Measurements from ENCODE around the gene CD180.

CD180 gene

DNA sequence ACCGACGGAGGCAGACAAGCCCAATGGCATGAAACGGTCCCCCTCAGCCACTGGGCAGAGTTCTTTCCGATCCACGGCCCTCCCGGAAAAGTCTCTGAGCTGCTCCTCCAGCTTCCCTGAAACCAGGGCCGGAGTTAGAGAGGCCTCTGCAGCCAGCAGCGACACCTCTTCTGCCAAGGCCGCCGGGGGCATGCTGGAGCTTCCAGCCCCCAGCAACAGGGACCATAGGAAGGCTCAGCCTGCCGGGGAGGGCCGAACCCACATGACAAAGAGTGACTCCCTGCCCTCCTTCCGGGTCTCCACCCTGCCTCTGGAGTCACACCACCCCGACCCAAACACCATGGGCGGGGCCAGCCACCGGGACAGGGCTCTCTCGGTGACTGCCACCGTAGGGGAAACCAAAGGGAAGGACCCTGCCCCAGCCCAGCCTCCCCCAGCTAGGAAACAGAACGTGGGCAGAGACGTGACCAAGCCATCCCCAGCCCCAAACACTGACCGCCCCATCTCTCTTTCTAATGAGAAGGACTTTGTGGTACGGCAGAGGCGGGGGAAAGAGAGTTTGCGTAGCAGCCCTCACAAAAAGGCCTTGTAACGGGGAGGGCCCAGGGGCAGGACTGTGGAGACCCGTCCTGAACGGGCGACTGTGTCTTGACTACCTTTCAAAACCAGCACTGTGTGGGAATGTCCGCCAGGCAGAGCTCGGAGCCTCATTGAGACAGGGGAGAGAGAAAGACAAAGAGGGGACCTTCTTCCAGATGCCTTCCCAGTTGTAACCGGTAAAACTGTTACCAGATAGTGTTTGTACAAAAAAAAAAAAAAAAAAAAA lies 29.9 kb downstream of the CD180 start:
- peak in 22 of 42 donors; percentile 11 to 60 (median 30) for DNase-seq
- intact Hi-C loops (cut with DNase I), result loop anchor here (5.0 kb wide), 1 partner anchor 41 kb away; no protein-coding TSS in a partner anchor

DNA sequence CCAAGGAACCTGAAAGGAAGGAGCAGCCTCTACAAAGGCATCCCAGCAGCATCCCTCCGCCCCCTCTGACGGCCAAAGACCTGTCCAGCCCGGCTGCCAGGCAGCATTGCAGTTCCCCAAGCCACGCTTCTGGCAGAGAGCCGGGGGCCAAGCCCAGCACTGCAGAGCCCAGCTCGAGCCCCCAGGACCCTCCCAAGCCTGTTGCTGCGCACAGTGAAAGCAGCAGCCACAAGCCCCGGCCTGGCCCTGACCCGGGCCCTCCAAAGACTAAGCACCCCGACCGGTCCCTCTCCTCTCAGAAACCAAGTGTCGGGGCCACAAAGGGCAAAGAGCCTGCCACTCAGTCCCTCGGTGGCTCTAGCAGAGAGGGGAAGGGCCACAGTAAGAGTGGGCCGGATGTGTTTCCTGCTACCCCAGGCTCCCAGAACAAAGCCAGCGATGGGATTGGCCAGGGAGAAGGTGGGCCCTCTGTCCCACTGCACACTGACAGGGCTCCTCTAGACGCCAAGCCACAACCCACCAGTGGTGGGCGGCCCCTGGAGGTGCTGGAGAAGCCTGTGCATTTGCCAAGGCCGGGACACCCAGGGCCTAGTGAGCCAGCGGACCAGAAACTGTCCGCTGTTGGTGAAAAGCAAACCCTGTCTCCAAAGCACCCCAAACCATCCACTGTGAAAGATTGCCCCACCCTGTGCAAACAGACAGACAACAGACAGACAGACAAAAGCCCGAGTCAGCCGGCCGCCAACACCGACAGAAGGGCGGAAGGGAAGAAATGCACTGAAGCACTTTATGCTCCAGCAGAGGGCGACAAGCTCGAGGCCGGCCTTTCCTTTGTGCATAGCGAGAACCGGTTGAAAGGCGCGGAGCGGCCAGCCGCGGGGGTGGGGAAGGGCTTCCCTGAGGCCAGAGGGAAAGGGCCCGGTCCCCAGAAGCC lies 30.8 kb downstream of the CD180 start:
- intact Hi-C loops (cut with DNase I), result loop anchor here (5.0 kb wide), 1 partner anchor 42 kb away; no protein-coding TSS in a partner anchor
- DNase-seq, result peak; percentile 70 to 91 (median 83)

DNA sequence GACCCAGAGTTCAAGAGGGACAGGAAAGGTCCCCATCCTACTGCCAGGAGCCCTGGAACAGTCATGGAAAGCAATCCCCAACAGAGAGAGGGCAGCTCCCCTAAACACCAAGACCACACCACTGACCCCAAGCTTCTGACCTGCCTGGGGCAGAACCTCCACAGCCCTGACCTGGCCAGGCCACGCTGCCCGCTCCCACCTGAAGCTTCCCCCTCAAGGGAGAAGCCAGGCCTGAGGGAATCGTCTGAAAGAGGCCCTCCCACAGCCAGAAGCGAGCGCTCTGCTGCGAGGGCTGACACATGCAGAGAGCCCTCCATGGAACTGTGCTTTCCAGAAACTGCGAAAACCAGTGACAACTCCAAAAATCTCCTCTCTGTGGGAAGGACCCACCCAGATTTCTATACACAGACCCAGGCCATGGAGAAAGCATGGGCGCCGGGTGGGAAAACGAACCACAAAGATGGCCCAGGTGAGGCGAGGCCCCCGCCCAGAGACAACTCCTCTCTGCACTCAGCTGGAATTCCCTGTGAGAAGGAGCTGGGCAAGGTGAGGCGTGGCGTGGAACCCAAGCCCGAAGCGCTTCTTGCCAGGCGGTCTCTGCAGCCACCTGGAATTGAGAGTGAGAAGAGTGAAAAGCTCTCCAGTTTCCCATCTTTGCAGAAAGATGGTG lies 31.6 kb downstream of the CD180 start:
- no peak for DNase-seq
- intact Hi-C loops (cut with DNase I), result loop anchor here (5.0 kb wide), 1 partner anchor 42 kb away; no protein-coding TSS in a partner anchor

DNA sequence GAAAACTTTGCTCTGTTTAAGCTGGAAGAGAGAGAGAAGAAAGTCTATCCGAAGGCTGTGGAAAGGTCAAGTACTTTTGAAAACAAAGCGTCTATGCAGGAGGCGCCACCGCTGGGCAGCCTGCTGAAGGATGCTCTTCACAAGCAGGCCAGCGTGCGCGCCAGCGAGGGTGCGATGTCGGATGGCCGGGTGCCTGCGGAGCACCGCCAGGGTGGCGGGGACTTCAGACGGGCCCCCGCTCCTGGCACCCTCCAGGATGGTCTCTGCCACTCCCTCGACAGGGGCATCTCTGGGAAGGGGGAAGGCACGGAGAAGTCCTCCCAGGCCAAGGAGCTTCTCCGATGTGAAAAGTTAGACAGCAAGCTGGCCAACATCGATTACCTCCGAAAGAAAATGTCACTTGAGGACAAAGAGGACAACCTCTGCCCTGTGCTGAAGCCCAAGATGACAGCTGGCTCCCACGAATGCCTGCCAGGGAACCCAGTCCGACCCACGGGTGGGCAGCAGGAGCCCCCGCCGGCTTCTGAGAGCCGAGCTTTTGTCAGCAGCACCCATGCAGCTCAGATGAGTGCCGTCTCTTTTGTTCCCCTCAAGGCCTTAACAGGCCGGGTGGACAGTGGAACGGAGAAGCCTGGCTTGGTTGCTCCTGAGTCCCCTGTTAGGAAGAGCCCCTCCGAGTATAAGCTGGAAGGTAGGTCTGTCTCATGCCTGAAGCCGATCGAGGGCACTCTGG lies 32.6 kb downstream of the CD180 start:
- DNase-seq, result no peak

GRCh38 chr5:67163231-67163756 lies 33.3 kb downstream of the CD180 start:
- no peak for DNase-seq
- intact Hi-C loops (cut with DNase I), result no loop called here

More for the DNA sequence above, 32.6 kb downstream of the CD180 start:
- intact Hi-C loops (cut with DNase I), result no loop called here

GRCh38 chr5:67161767-67162166 lies 34.8 kb downstream of the CD180 start:
- no peak for DNase-seq
- intact Hi-C loops (cut with DNase I), result no loop called here

- intact Hi-C loops (cut with DNase I), result no loop called here
- no peak for DNase-seq
Measured at GRCh38 chr5:67160985-67161384, 35.6 kb downstream of the CD180 start.

DNA sequence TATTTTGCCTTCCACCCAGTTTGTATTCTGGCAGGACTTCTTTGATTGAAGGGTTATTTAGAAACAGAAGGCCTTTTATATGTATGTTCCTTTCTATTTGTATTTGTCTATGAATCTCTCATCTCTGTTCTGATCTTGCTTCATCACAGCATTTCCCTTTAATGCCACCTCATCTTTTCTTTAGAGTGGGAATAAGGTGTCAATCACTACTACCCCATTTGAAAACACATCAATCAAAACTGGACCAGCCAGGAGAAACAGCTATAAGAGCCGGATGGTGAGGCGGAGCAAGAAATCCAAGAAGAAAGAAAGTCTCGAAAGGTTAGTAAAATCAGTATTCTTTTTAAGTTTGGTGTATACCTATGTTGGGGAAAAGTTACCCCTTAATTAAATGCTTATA lies 36.3 kb downstream of the CD180 start:
- intact Hi-C loops (cut with DNase I), result no loop called here
- DNase-seq, result no peak

- peak in 35 of 42 donors; percentile 12 to 75 (median 53) for DNase-seq
- intact Hi-C loops (cut with DNase I), result loop anchor here (10.0 kb wide), 1 partner anchor 342 kb away; no protein-coding TSS in a partner anchor
Measured at GRCh38 chr5:67156976-67157583, 39.5 kb downstream of the CD180 start.

GRCh38 chr5:67154556-67155206 lies 41.9 kb downstream of the CD180 start:
- DNase-seq, result no peak

GRCh38 chr5:67153292-67153691 lies 43.3 kb downstream of the CD180 start:
- intact Hi-C loops (cut with DNase I), result loop anchor here (10.0 kb wide), 1 partner anchor 338 kb away; no protein-coding TSS in a partner anchor
- DNase-seq, result no peak

More at GRCh38 chr5:67154556-67155206, 41.9 kb downstream of the CD180 start:
- intact Hi-C loops (cut with DNase I), result loop anchor here (10.0 kb wide), 1 partner anchor 340 kb away; no protein-coding TSS in a partner anchor

- intact Hi-C loops (cut with DNase I), result loop anchor here (10.0 kb wide), 1 partner anchor 338 kb away; no protein-coding TSS in a partner anchor
Measured at GRCh38 chr5:67152400-67152799, 44.2 kb downstream of the CD180 start.

DNA sequence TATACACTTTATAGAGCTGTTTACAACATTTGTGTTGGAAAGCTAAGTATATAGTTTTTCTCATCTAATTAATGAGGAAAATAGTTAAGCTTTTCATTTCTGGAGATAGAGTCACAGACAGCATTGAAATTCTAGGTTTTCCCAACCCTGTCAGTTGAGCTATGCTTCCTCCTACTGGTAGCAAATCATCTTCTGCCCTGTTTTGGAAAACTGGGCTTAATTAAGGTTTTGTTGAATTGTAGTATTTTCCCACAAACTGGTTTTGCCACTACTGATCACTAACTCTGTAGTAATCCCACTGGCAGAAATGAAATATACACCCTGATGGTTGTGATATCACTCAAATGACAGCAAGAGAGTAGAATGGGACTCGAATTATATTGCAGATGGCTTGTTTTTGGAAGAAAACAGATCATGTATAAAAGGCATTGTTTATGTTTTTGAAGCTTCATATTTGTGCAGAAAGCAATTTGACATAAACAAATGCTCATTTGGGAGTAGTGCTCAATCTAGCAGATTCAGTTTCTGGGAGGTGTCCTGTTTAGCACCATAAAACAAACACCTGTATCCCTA lies 46.6 kb downstream of the CD180 start:
- intact Hi-C loops (cut with DNase I), result loop anchor here (10.0 kb wide), 1 partner anchor 335 kb away; no protein-coding TSS in a partner anchor
- DNase-seq, result peak in 2 of 42 donors; percentile 24 to 58

More at GRCh38 chr5:67152400-67152799, 44.2 kb downstream of the CD180 start:
- peak in 6 of 42 donors; percentile 13 to 53 (median 26) for DNase-seq

GRCh38 chr5:67149057-67149950 lies 47.3 kb downstream of the CD180 start:
- intact Hi-C loops (cut with DNase I), result no loop called here
- no peak for DNase-seq

DNA sequence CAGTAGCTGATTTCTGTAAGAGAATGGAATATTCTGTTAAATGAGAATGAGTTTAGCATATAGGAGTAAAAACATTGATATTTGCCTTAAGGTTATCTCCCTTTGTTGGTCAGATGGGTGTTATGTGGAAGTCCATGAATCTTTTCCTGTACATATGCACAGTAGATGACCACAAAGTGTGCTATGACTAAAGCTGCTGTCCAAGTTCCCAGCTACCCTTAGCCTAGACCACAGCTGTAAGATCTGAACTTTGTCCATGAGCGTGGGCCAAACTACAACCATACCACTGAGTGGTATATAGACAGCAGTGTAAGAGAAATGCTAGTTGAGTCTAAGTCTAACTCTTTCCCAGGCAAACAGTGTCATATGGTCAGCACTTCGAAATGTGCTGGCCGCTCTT lies 48.8 kb downstream of the CD180 start:
- intact Hi-C loops (cut with DNase I), result no loop called here
- DNase-seq, result no peak
